ENCODE results near the gene PRKAA1.

The PRKAA1 gene

GRCh38 chr5:40798012-40798800 lies at the start of gene PRKAA1:
PRKAA1 (minus strand) TSS chr5:40798374; CDS start chr5:40798189, 185 bp downstream.
- DNase-seq = peak; percentile 60 to 91 (median 73)

- no peak for DNase-seq
Measured at GRCh38 chr5:40847525-40847924, 49.4 kb upstream of the PRKAA1 start.

GRCh38 chr5:40846371-40846770 lies 48.2 kb upstream of the PRKAA1 start:
- no peak for DNase-seq

GRCh38 chr5:40844565-40844964 lies 46.4 kb upstream of the PRKAA1 start:
- no peak for DNase-seq

GRCh38 chr5:40842351-40842750 lies 44.2 kb upstream of the PRKAA1 start:
- no peak for DNase-seq

GRCh38 chr5:40841068-40841805 lies 43.1 kb upstream of the PRKAA1 start, which contains the start of gene CARD6:
CARD6 (plus strand) TSS chr5:40841367; CDS start chr5:40841383, 16 bp downstream.
- DNase-seq = no peak

- no peak for DNase-seq
Measured at GRCh38 chr5:40838086-40838485, 39.9 kb upstream of the PRKAA1 start.

- DNase-seq = peak; percentile 82 to 86 (median 83)
Measured at GRCh38 chr5:40834849-40835787, 36.9 kb upstream of the PRKAA1 start, which contains the start of gene RPL37. RPL37 (minus strand) TSS chr5:40835222; CDS start chr5:40835185, 37 bp downstream.

- DNase-seq = peak in 2 of 4 experiments; percentile 13
Measured at GRCh38 chr5:40834391-40834848, 36.2 kb upstream of the PRKAA1 start.

GRCh38 chr5:40833712-40834229 lies 35.6 kb upstream of the PRKAA1 start:
- peak in 1 of 4 experiments; percentile 1 for DNase-seq

- DNase-seq = no peak
Measured at GRCh38 chr5:40832345-40832744, 34.2 kb upstream of the PRKAA1 start.

- DNase-seq = no peak
Measured at GRCh38 chr5:40831346-40832210, 33.4 kb upstream of the PRKAA1 start.

GRCh38 chr5:40829748-40830533 lies 31.8 kb upstream of the PRKAA1 start:
- no peak for DNase-seq

GRCh38 chr5:40828690-40829661 lies 30.8 kb upstream of the PRKAA1 start:
- no peak for DNase-seq

- DNase-seq = no peak
Measured at GRCh38 chr5:40828021-40828631, 30.0 kb upstream of the PRKAA1 start.

GRCh38 chr5:40827188-40827977 lies 29.2 kb upstream of the PRKAA1 start:
- DNase-seq = no peak

- DNase-seq = no peak
Measured at GRCh38 chr5:40826489-40827187, 28.5 kb upstream of the PRKAA1 start.

Measured in activated naive CD4-positive, alpha-beta T cell (primary cell).